HEK293T (cell line): Measurements from ENCODE around the gene NSUN4.

ENCODE experiments used
- FOXK2 ChIP-seq: fragments of 450-650 bp; IDR thresholded peaks from 2 replicates; pipeline ENCODE4 v1.6.1; 2016; ENCODE audit warnings: mild to moderate bottlenecking
- HDGF ChIP-seq: fragments of 450-650 bp; IDR thresholded peaks from 2 replicates; pipeline ENCODE4 v1.6.1; 2017; ENCODE audit warnings: antibody characterized with exemption, borderline replicate concordance
- SP1 ChIP-seq: fragments of 450-650 bp; IDR thresholded peaks from 2 replicates; pipeline ENCODE4 v1.6.1; 2017
- SUZ12 ChIP-seq: fragments of 450-650 bp; IDR thresholded peaks from 2 replicates; pipeline ENCODE4 v1.6.1; 2016; ENCODE audit warnings: mild to moderate bottlenecking
- TARDBP ChIP-seq: fragments of 450-650 bp; IDR thresholded peaks from 2 replicates; pipeline ENCODE4 v1.6.1; 2016

DNA sequence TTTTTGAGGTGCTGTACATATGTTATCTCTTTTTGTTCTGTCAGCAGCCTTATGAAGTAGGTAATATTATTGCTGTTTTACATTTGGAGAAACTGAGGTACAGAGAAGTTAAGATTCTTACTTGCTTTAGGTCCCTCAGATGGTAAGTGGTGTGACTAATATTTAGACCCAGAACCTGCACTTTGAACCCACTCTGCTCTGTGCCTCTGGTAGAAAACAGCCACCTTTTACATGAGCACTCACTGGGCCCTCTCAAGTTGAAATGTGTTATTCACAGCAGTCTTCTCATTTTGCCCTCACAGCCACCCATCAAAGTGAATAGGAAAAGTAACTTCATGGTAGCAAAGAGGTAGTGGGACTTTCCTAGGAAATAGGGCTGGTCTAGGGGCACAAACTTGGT lies 4.7 kb downstream of the NSUN4 start:
- TF ChIP-seq FOXK2, result no peak
- TF ChIP-seq TARDBP, result no peak
- TF ChIP-seq HDGF, result no peak
- no peak for TF ChIP-seq SUZ12
- no peak for TF ChIP-seq SP1
